ENCODE measurements around the gene SLC7A6OS.
A peak's percentile ranks its signal among the peaks of the same experiment; 100 is the strongest.
"Not testable (repeated sequence)": the region's sequence is repeated elsewhere in the genome, so short reads cannot be mapped to it uniquely, and the experiment has no call there.

Gene SLC7A6OS

GRCh38 chr16:68298907-68299561, 11.7 kb downstream of the SLC7A6OS start:
- peak; percentile 37 for DNase-seq (ENCODE audit: low read depth)

- DNase-seq (ENCODE audit: low read depth) = no peak
Measured at GRCh38 chr16:68298312-68298711, 12.4 kb downstream of the SLC7A6OS start.

GRCh38 chr16:68297908-68298307, 12.8 kb downstream of the SLC7A6OS start:
- DNase-seq (ENCODE audit: low read depth) = no peak

GRCh38 chr16:68296693-68297092, 14.1 kb downstream of the SLC7A6OS start:
- DNase-seq (ENCODE audit: low read depth) = no peak

- DNase-seq (ENCODE audit: low read depth) = no peak
Measured at GRCh38 chr16:68296291-68296690, 14.5 kb downstream of the SLC7A6OS start.

GRCh38 chr16:68292425-68292824, 18.3 kb downstream of the SLC7A6OS start:
- no peak for DNase-seq (ENCODE audit: low read depth)

GRCh38 chr16:68291227-68291626, 19.5 kb downstream of the SLC7A6OS start:
- peak; percentile 14 for DNase-seq (ENCODE audit: low read depth)

- DNase-seq (ENCODE audit: low read depth) = no peak
Measured at GRCh38 chr16:68290450-68290849, 20.3 kb downstream of the SLC7A6OS start.

GRCh38 chr16:68289621-68290329, 21.0 kb downstream of the SLC7A6OS start:
- no peak for DNase-seq (ENCODE audit: low read depth)

- DNase-seq (ENCODE audit: low read depth) = no peak
Measured at GRCh38 chr16:68289202-68289601, 21.5 kb downstream of the SLC7A6OS start.

- DNase-seq (ENCODE audit: low read depth) = not testable (repeated sequence)
Measured at GRCh38 chr16:68288796-68289195, 21.9 kb downstream of the SLC7A6OS start.

- DNase-seq (ENCODE audit: low read depth) = no peak
Measured at GRCh38 chr16:68288252-68288650, 22.5 kb downstream of the SLC7A6OS start.

- peak; percentile 88 for DNase-seq (ENCODE audit: low read depth)
Measured at GRCh38 chr16:68287276-68288251, 23.2 kb downstream of the SLC7A6OS start.

- no peak for DNase-seq (ENCODE audit: low read depth)
Measured at GRCh38 chr16:68286153-68287074, 24.3 kb downstream of the SLC7A6OS start.

GRCh38 chr16:68285683-68286082, 25.1 kb downstream of the SLC7A6OS start:
- DNase-seq (ENCODE audit: low read depth) = no peak

GRCh38 chr16:68284847-68285246, 25.9 kb downstream of the SLC7A6OS start:
- DNase-seq (ENCODE audit: low read depth) = no peak

- DNase-seq (ENCODE audit: low read depth) = peak; percentile 62
Measured at GRCh38 chr16:68283801-68284598, 26.7 kb downstream of the SLC7A6OS start.

- no peak for DNase-seq (ENCODE audit: low read depth)
Measured at GRCh38 chr16:68283346-68283745, 27.4 kb downstream of the SLC7A6OS start.

- no peak for DNase-seq (ENCODE audit: low read depth)
Measured at GRCh38 chr16:68282064-68282452, 28.7 kb downstream of the SLC7A6OS start.

- no peak for DNase-seq (ENCODE audit: low read depth)
Measured at GRCh38 chr16:68281368-68282063, 29.2 kb downstream of the SLC7A6OS start.
